GM10266 (cell line): ENCODE results near the gene TRIM17.

Experiments
- DNase-seq: peaks from one replicate; pipeline ENCODE4 v3.0.0; 2012; ENCODE audit errors: extremely low spot score
- CTCF ChIP-seq: IDR thresholded peaks from 2 replicates; pipeline ENCODE4 v1.5.1; 2012; ENCODE audit warnings: mild to moderate bottlenecking, low read depth; ENCODE audit not compliant: control insufficient read depth, insufficient read depth; ENCODE audit errors: missing control alignments

The TRIM17 gene

GRCh38 chr1:228370941-228371740 is 45.5 kb downstream of the TRIM17 start:
- no peak for DNase-seq
- TF ChIP-seq CTCF = no peak

GRCh38 chr1:228370439-228370940 is 46.2 kb downstream of the TRIM17 start:
- TF ChIP-seq CTCF = no peak
- DNase-seq = no peak

GRCh38 chr1:228369608-228370438 is 46.8 kb downstream of the TRIM17 start:
- DNase-seq = no peak

GRCh38 chr1:228368801-228369607 is 47.7 kb downstream of the TRIM17 start:
- no peak for TF ChIP-seq CTCF
- DNase-seq = no peak

More at GRCh38 chr1:228369608-228370438, 46.8 kb downstream of the TRIM17 start:
- TF ChIP-seq CTCF = no peak

GRCh38 chr1:228367798-228368791 is 48.6 kb downstream of the TRIM17 start:
- no peak for TF ChIP-seq CTCF
- DNase-seq = no peak
